Coronary artery (tissue), 2 donors: ENCODE data around the gene GLP2R.

ENCODE experiments used
- DNase-seq: peaks from one replicate; pipeline ENCODE4 v3.0.0-alpha.2; 2017; ENCODE audit warnings: low spot score
- H3K27ac ChIP-seq, 2 donors: fragments of 200-600 bp; sonication (generic); one replicate each; pipeline ENCODE4 v1.5.1; 2016 to 2019
- H3K4me3 ChIP-seq: fragments of 200-600 bp; sonication (generic); 2 replicates; pipeline ENCODE4 v1.5.1; 2016; ENCODE audit warnings: mild to moderate bottlenecking, moderate library complexity
- TF ChIP-seq, protein P1 (sequence below): fragments of 200-600 bp; sonication (generic); IDR thresholded peaks from one replicate; pipeline ENCODE4 v1.5.1; 2019; ENCODE audit warnings: antibody characterized with exemption

Gene GLP2R

GRCh38 chr17:9928601-9929333 lies 103.0 kb downstream of the GLP2R start:
- TF ChIP-seq, protein P1, sequence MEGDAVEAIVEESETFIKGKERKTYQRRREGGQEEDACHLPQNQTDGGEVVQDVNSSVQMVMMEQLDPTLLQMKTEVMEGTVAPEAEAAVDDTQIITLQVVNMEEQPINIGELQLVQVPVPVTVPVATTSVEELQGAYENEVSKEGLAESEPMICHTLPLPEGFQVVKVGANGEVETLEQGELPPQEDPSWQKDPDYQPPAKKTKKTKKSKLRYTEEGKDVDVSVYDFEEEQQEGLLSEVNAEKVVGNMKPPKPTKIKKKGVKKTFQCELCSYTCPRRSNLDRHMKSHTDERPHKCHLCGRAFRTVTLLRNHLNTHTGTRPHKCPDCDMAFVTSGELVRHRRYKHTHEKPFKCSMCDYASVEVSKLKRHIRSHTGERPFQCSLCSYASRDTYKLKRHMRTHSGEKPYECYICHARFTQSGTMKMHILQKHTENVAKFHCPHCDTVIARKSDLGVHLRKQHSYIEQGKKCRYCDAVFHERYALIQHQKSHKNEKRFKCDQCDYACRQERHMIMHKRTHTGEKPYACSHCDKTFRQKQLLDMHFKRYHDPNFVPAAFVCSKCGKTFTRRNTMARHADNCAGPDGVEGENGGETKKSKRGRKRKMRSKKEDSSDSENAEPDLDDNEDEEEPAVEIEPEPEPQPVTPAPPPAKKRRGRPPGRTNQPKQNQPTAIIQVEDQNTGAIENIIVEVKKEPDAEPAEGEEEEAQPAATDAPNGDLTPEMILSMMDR = no peak
- no peak for DNase-seq
- Histone ChIP-seq H3K27ac (no peak overlapping the region), H3K4me3 (no peak overlapping the region)

DNA sequence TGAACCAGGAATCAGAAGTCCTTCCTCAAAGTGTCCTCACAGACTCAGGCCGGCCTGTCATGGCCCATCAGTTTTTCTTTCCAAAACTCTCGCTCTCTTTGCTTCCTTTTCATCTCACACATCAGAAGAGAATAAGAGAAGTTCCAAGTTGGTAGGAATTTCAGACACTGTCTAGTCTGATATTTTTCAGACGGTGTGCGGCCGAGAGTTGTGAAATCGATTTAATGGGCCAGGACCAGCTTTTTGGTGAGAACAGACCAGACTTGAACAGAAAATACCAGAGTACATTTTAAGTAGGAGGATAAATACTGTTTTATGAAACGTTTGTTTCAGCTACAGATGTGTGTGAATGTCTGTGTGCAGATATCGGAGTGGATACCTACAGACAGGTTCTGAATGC lies 104.1 kb downstream of the GLP2R start:
- no peak for DNase-seq
- Histone ChIP-seq H3K27ac (no peak overlapping the region), H3K4me3 (no peak overlapping the region)
- TF ChIP-seq, protein P1 = no peak

- TF ChIP-seq, protein P1 = no peak
- DNase-seq = no peak
- Histone ChIP-seq H3K4me3 (no peak overlapping the region), H3K27ac (no peak overlapping the region)
Observed at GRCh38 chr17:9931144-9931741, 105.5 kb downstream of the GLP2R start.

DNA sequence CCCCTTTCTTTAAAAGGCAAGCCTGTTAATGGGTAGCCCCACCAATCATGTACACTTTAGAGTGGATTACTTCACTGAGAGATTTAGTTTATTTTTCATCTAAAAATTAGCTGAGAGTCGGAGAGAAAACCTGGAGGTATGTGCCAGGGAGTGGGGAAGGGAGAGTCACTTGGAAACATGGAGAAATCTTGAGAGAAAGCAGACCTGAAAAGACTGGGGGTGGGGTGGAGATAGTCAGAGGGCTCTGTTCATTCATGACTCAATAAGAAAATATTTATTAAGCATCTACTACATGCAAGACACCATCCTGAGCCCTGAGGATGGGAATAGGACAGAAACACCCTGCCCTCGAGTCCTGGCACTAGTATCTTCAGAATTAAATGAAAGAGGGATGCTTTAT lies 106.8 kb downstream of the GLP2R start:
- Histone ChIP-seq H3K4me3 (no peak overlapping the region), H3K27ac (no peak overlapping the region)
- TF ChIP-seq, protein P1 = no peak
- no peak for DNase-seq

DNA sequence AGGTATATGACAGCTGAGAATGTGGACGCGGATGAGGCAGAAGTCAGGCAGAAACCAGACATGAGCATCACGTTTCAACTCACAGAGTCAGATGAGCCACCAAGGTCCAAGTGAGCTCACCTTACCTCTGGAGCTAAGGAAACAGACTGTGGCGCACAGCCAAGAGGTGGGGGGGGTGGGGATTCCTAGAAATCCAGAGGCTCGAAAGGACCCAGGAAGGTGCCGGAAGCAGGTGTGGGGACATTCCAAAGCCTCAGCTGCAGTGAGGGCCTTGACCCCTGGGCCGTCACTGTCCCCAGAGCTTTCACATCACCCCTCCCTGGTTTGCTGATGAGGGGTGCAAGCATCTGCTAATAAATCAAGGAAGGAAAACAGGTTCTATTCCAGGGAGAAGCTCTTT lies 108.6 kb downstream of the GLP2R start:
- H3K4me3 ChIP-seq = no peak overlapping the region
- TF ChIP-seq, protein P1 = no peak
- H3K27ac ChIP-seq = no peak overlapping the region

GRCh38 chr17:9935408-9935807 lies 109.7 kb downstream of the GLP2R start:
- TF ChIP-seq, protein P1 = no peak
- Histone ChIP-seq H3K27ac (peak overlapping the region in 1 of 2 donors; percentile 32), H3K4me3 (no peak overlapping the region)
- DNase-seq = no peak

More for the DNA sequence above, 108.6 kb downstream of the GLP2R start:
- DNase-seq = no peak

GRCh38 chr17:9936095-9936494 lies 110.4 kb downstream of the GLP2R start:
- TF ChIP-seq, protein P1 = no peak
- no peak for DNase-seq
- Histone ChIP-seq H3K4me3 (no peak overlapping the region), H3K27ac (peak overlapping the region in 1 of 2 donors; percentile 32)
